ENCODE results near the gene DMXL2.
"Not testable (repeated sequence)": the region's sequence is repeated elsewhere in the genome, so short reads cannot be mapped to it uniquely, and the experiment has no call there.

DMXL2 gene

DNA sequence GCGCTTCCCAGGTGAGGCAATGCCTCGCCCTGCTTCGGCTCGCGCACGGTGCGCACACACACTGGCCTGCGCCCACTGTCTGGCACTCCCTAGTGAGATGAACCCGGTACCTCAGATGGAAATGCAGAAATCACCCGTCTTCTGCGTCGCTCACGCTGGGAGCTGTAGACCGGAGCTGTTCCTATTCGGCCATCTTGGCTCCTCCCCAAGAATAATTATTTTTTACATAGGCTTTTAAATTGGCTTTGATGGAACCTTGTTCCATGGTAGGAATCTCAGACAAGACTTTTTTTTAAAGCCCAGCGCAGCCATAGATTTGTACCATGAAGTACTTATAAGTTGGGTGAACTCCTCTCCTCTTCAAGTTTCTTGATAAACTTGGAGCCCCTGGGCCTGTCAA is 199.5 kb downstream of the DMXL2 start:
- not testable (repeated sequence) for H3K9ac ChIP-seq (ENCODE audit: low read length); H3K27ac ChIP-seq (ENCODE audit: low read depth, low read length); H3K27me3 ChIP-seq (ENCODE audit: control insufficient read depth in 1 of 2, insufficient read depth in 2 of 2, low read length in 2 of 2); H3K4me1 ChIP-seq (ENCODE audit: insufficient read depth, low read length); H3K36me3 ChIP-seq (ENCODE audit: insufficient read depth, low read length); H3K4me3 ChIP-seq (ENCODE audit: low read depth in 1 of 2, low read length in 2 of 2); H3K9me3 ChIP-seq (ENCODE audit: low read length)

DNA sequence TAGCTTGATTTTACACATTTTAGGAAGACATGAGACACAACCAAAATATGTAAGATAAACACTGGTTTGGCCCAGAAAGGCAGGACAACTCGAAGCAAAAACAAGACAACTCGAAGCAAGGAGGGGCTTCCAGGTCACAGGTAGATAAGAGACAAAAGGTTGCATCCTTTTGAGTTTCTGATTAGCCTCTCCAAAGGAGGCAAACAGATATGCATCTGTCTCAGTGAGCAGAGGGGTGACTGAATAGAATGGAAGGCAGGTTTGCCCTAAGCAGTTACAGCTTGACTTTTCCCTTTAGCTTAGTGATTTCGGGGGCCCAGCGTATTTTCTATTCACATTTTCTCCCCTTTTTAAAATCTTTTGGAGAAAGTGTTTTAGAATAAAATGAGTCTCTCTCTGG is 206.4 kb downstream of the DMXL2 start:
- H3K9ac ChIP-seq (ENCODE audit: low read length) = no peak overlapping the region
- H3K36me3 ChIP-seq (ENCODE audit: insufficient read depth, low read length) = no peaks in the 10 kb centered on the region
- no peak overlapping the region for H3K27ac ChIP-seq (ENCODE audit: low read depth, low read length)
- no peaks in the 10 kb centered on the region for H3K9me3 ChIP-seq (ENCODE audit: low read length)
- no peak overlapping the region for H3K4me3 ChIP-seq (ENCODE audit: low read depth in 1 of 2, low read length in 2 of 2)
- no peaks in the 10 kb centered on the region for H3K4me1 ChIP-seq (ENCODE audit: insufficient read depth, low read length)
- H3K27me3 ChIP-seq (ENCODE audit: control insufficient read depth in 1 of 2, insufficient read depth in 2 of 2, low read length in 2 of 2) = no peaks in the 10 kb centered on the region

GRCh38 chr15:51414256-51414860 is 208.2 kb downstream of the DMXL2 start:
- H3K9ac ChIP-seq (ENCODE audit: low read length) = no peak overlapping the region

GRCh38 chr15:51405693-51406523 is 216.7 kb downstream of the DMXL2 start:
- H3K9me3 ChIP-seq (ENCODE audit: low read length) = no peaks in the 10 kb centered on the region
- no peak overlapping the region for H3K27ac ChIP-seq (ENCODE audit: low read depth, low read length)
- no peaks in the 10 kb centered on the region for H3K27me3 ChIP-seq (ENCODE audit: control insufficient read depth in 1 of 2, insufficient read depth in 2 of 2, low read length in 2 of 2)
- H3K4me1 ChIP-seq (ENCODE audit: insufficient read depth, low read length) = no peaks in the 10 kb centered on the region
- H3K36me3 ChIP-seq (ENCODE audit: insufficient read depth, low read length) = no peaks in the 10 kb centered on the region
- no peak overlapping the region for H3K9ac ChIP-seq (ENCODE audit: low read length)
- no peak overlapping the region for H3K4me3 ChIP-seq (ENCODE audit: low read depth in 1 of 2, low read length in 2 of 2)

More at GRCh38 chr15:51414256-51414860, 208.2 kb downstream of the DMXL2 start:
- no peaks in the 10 kb centered on the region for H3K27me3 ChIP-seq (ENCODE audit: control insufficient read depth in 1 of 2, insufficient read depth in 2 of 2, low read length in 2 of 2)
- no peak overlapping the region for H3K4me3 ChIP-seq (ENCODE audit: low read depth in 1 of 2, low read length in 2 of 2)
- H3K36me3 ChIP-seq (ENCODE audit: insufficient read depth, low read length) = no peaks in the 10 kb centered on the region
- no peaks in the 10 kb centered on the region for H3K4me1 ChIP-seq (ENCODE audit: insufficient read depth, low read length)
- H3K27ac ChIP-seq (ENCODE audit: low read depth, low read length) = no peak overlapping the region
- no peaks in the 10 kb centered on the region for H3K9me3 ChIP-seq (ENCODE audit: low read length)

GRCh38 chr15:51403946-51404695 is 218.4 kb downstream of the DMXL2 start:
- H3K9me3 ChIP-seq (ENCODE audit: low read length) = no peaks in the 10 kb centered on the region
- no peaks in the 10 kb centered on the region for H3K36me3 ChIP-seq (ENCODE audit: insufficient read depth, low read length)
- H3K4me3 ChIP-seq (ENCODE audit: low read depth in 1 of 2, low read length in 2 of 2) = no peak overlapping the region
- no peak overlapping the region for H3K9ac ChIP-seq (ENCODE audit: low read length)
- no peaks in the 10 kb centered on the region for H3K4me1 ChIP-seq (ENCODE audit: insufficient read depth, low read length)
- H3K27ac ChIP-seq (ENCODE audit: low read depth, low read length) = no peak overlapping the region
- H3K27me3 ChIP-seq (ENCODE audit: control insufficient read depth in 1 of 2, insufficient read depth in 2 of 2, low read length in 2 of 2) = no peaks in the 10 kb centered on the region

GRCh38 chr15:51403072-51403878 is 219.3 kb downstream of the DMXL2 start:
- Histone ChIP-seq H3K36me3 (ENCODE audit: insufficient read depth, low read length) (no peaks in the 10 kb centered on the region), H3K4me3 (ENCODE audit: low read depth in 1 of 2, low read length in 2 of 2) (no peak overlapping the region), H3K27ac (ENCODE audit: low read depth, low read length) (no peak overlapping the region), H3K9me3 (ENCODE audit: low read length) (no peaks in the 10 kb centered on the region), H3K4me1 (ENCODE audit: insufficient read depth, low read length) (no peaks in the 10 kb centered on the region), H3K27me3 (ENCODE audit: control insufficient read depth in 1 of 2, insufficient read depth in 2 of 2, low read length in 2 of 2) (no peaks in the 10 kb centered on the region), H3K9ac (ENCODE audit: low read length) (no peak overlapping the region)

- H3K9ac ChIP-seq (ENCODE audit: low read length) = no peak overlapping the region
- H3K4me1 ChIP-seq (ENCODE audit: insufficient read depth, low read length) = no peaks in the 10 kb centered on the region
- H3K4me3 ChIP-seq (ENCODE audit: low read depth in 1 of 2, low read length in 2 of 2) = no peak overlapping the region
- H3K27ac ChIP-seq (ENCODE audit: low read depth, low read length) = no peak overlapping the region
- no peaks in the 10 kb centered on the region for H3K36me3 ChIP-seq (ENCODE audit: insufficient read depth, low read length)
- H3K27me3 ChIP-seq (ENCODE audit: control insufficient read depth in 1 of 2, insufficient read depth in 2 of 2, low read length in 2 of 2) = no peaks in the 10 kb centered on the region
- no peaks in the 10 kb centered on the region for H3K9me3 ChIP-seq (ENCODE audit: low read length)
Measured at GRCh38 chr15:51401872-51402517, 220.6 kb downstream of the DMXL2 start.

DNA sequence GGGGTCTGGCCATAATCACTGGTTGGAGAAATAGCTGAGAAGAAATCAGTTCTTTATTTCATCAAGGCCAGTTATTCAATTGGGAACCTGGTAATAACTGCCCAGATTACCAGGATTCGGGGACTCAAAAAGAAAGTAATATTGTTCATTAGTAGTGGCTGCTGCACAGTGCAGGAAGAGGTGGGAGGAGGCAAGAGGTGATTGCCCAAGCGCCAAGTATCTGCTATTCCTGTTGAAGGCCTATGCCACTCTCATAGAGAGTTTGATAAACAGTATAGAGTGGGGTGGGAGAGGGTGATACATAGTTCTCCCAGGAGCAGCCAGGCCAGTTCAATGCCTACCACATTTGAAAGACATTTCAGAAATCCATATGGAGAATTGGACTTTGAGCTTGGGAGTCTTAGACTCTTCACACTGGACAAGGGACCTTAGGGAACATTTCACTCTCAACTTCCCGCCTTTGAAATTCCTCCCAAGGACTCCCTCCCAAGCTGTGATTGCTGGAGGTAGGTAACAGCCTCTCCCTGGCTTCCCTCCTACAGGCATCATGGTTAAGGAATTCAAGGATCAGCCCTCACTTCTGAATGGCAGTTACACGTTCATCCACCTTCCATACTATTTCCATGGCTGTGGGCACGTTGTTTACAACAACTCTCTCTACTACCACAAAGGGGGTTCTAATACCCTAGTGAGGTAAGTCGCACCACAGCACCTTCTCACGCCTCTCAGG is 221.4 kb downstream of the DMXL2 start:
- H3K9ac ChIP-seq (ENCODE audit: low read length) = no peak overlapping the region
- H3K27ac ChIP-seq (ENCODE audit: low read depth, low read length) = no peak overlapping the region
- no peak overlapping the region for H3K4me3 ChIP-seq (ENCODE audit: low read depth in 1 of 2, low read length in 2 of 2)
- no peaks in the 10 kb centered on the region for H3K27me3 ChIP-seq (ENCODE audit: control insufficient read depth in 1 of 2, insufficient read depth in 2 of 2, low read length in 2 of 2)
- H3K4me1 ChIP-seq (ENCODE audit: insufficient read depth, low read length) = no peaks in the 10 kb centered on the region
- H3K36me3 ChIP-seq (ENCODE audit: insufficient read depth, low read length) = no peaks in the 10 kb centered on the region
- H3K9me3 ChIP-seq (ENCODE audit: low read length) = no peaks in the 10 kb centered on the region

- Histone ChIP-seq H3K9me3 (ENCODE audit: low read length) (no peaks in the 10 kb centered on the region), H3K4me3 (ENCODE audit: low read depth in 1 of 2, low read length in 2 of 2) (no peak overlapping the region), H3K27ac (ENCODE audit: low read depth, low read length) (no peak overlapping the region), H3K4me1 (ENCODE audit: insufficient read depth, low read length) (no peaks in the 10 kb centered on the region), H3K27me3 (ENCODE audit: control insufficient read depth in 1 of 2, insufficient read depth in 2 of 2, low read length in 2 of 2) (no peaks in the 10 kb centered on the region), H3K9ac (ENCODE audit: low read length) (no peak overlapping the region), H3K36me3 (ENCODE audit: insufficient read depth, low read length) (no peaks in the 10 kb centered on the region)
Measured at GRCh38 chr15:51398626-51399025, 223.9 kb downstream of the DMXL2 start.

Measured in muscle layer of colon (tissue), 2 donors.